Activated CD8-positive, alpha-beta T cell treated with anti-CD3 and anti-CD28 coated beads for 36 hours (primary cell): ENCODE results near the gene CCDC90B. TPM values are rescaled to one million over a fixed set of nuclear protein-coding genes. Genes with fewer than 3 reads are reported as not detected.

ENCODE experiments used
- ATAC-seq: fragments of 200-7000 bp; cut with Tn5 transposase; one replicate; pipeline ENCODE4 v1.10.0; 2021; ENCODE audit warnings: mild to moderate bottlenecking, moderate library complexity
- CTCF ChIA-PET: fragments of 350-600 bp; sonication (Branson Sonifier 250); formaldehyde crosslinking; loops from one replicate; lab custom pipeline; 2021; ENCODE audit warnings: antibody characterized with exemption; lab: Charles Lee
- POLR2A ChIA-PET: fragments of 350-600 bp; sonication (Branson Sonifier 250); formaldehyde crosslinking; loops from one replicate; lab custom pipeline; 2021; ENCODE audit warnings: antibody characterized with exemption; lab: Charles Lee
- DNase-seq: peaks from one replicate; pipeline ENCODE4 v3.0.0-alpha.2; 2020
- H3K27ac Mint-ChIP-seq: one replicate; pipeline ENCODE4 v1.8.0; 2021; ENCODE audit warnings: mild to moderate bottlenecking, mixed read lengths
- H3K27me3 Mint-ChIP-seq: one replicate; pipeline ENCODE4 v1.8.0; 2021; ENCODE audit warnings: mixed read lengths
- H3K36me3 Mint-ChIP-seq: one replicate; pipeline ENCODE4 v1.8.0; 2021; ENCODE audit warnings: low read depth, mixed read lengths
- H3K4me1 Mint-ChIP-seq: one replicate; pipeline ENCODE4 v1.8.0; 2021; ENCODE audit warnings: low read depth, mixed read lengths
- H3K4me3 Mint-ChIP-seq: one replicate; pipeline ENCODE4 v1.8.0; 2021; ENCODE audit warnings: mild to moderate bottlenecking, moderate library complexity, mixed read lengths
- H3K9me3 Mint-ChIP-seq: one replicate; pipeline ENCODE4 v1.8.0; 2021; ENCODE audit warnings: mixed read lengths
- intact Hi-C: fragments of 100-400 bp; cut with micrococcal nuclease; formaldehyde crosslinking; loops from one replicate; pipeline ENCODE4 v1.10.0; 2022
- total RNA-seq, 2 experiments: library from RNA; stranded (reverse); gene quantifications; one replicate each; pipeline ENCODE4 v1.2.3, GENCODE V29; 2021
- TF ChIP-seq, protein P1 (sequence below): fragments of 200-600 bp; IDR thresholded peaks from one replicate; pipeline ENCODE4 v1.8.0; 2022; ENCODE audit warnings: antibody characterized with exemption, mild to moderate bottlenecking

CCDC90B gene
- total RNA-seq, 2 experiments from 2014 or later, result 23.2 to 25.1 TPM

DNA sequence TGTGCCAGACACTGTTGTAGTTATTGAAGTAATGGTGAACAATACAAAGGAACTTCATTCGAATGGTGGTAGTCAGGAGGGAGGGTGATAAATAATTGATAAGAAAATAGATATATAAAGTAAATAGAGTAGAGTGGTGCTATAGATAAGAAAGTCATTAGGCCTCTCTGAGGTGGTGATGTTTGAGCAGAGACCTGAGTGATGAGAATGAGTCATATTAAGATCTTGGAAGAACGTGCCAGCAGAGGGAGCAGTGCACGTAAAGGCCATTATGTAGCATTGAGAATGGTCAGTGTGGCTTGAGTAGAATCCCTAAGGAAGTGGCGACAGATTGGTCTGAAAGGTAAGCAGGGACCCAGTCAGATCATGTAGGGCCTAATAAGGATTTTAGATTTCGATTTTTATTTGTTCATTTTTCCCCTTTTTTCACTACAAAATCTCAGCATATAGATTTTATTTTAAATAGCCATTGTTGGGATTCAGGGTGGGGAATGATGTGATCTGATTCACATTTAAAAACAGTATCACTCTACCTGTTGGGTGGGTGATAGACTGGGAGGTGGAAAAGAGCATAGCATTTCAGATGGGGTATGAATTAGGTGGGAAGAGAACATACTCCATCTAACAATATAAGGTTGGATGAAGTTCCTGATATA is 44.7 kb downstream of the CCDC90B start:
- no peak overlapping the region for H3K27ac Mint-ChIP-seq
- CTCF ChIA-PET, result interaction anchor here (1.0 kb wide), 1 partner anchor 576 kb away, joined by 5 read pairs; no protein-coding TSS in a partner anchor
- H3K9me3 Mint-ChIP-seq, result no peaks in the 10 kb centered on the region
- peak; percentile 55 for DNase-seq
- intact Hi-C loops, result no loop called here
- ATAC-seq, result peak; percentile 60
- POLR2A ChIA-PET, result no interaction called here
- no peak overlapping the region for H3K4me3 Mint-ChIP-seq
- H3K27me3 Mint-ChIP-seq, result no peaks in the 10 kb centered on the region
- TF ChIP-seq, protein P1, sequence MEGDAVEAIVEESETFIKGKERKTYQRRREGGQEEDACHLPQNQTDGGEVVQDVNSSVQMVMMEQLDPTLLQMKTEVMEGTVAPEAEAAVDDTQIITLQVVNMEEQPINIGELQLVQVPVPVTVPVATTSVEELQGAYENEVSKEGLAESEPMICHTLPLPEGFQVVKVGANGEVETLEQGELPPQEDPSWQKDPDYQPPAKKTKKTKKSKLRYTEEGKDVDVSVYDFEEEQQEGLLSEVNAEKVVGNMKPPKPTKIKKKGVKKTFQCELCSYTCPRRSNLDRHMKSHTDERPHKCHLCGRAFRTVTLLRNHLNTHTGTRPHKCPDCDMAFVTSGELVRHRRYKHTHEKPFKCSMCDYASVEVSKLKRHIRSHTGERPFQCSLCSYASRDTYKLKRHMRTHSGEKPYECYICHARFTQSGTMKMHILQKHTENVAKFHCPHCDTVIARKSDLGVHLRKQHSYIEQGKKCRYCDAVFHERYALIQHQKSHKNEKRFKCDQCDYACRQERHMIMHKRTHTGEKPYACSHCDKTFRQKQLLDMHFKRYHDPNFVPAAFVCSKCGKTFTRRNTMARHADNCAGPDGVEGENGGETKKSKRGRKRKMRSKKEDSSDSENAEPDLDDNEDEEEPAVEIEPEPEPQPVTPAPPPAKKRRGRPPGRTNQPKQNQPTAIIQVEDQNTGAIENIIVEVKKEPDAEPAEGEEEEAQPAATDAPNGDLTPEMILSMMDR, result no peak
- no peaks in the 10 kb centered on the region for H3K36me3 Mint-ChIP-seq
- H3K4me1 Mint-ChIP-seq, result no peaks in the 10 kb centered on the region

DNA sequence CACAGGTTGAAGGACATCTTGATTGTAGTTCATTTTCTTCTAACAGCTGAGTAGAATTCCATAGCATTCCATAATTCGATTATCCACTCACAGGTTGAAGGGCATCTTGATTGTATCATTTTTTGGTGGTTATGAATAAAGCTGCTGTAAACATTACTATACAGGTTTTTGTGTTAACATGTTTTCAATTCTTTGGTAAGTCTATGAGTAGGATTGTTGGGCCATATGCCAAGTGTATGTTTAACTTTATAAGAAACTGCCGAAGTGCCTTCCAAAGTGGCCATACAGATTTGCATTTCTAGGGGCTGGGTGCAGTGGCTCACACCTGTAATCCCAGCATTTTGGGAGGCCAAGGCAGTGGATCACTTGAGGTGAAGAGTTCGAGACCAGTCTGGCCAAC is 48.1 kb downstream of the CCDC90B start:
- DNase-seq (no peak), ATAC-seq (no peak)
- Mint-ChIP-seq H3K27me3 (no peaks in the 10 kb centered on the region), H3K36me3 (no peaks in the 10 kb centered on the region), H3K27ac (no peak overlapping the region), H3K4me1 (no peaks in the 10 kb centered on the region), H3K4me3 (no peak overlapping the region), H3K9me3 (no peaks in the 10 kb centered on the region)
- intact Hi-C loops, result no loop called here
- TF ChIP-seq, protein P1, result no peak
- POLR2A ChIA-PET, result no interaction called here
- CTCF ChIA-PET, result interaction anchor here (3.0 kb wide), 1 partner anchor 12 kb away, joined by 10 read pairs; no protein-coding TSS in a partner anchor

DNA sequence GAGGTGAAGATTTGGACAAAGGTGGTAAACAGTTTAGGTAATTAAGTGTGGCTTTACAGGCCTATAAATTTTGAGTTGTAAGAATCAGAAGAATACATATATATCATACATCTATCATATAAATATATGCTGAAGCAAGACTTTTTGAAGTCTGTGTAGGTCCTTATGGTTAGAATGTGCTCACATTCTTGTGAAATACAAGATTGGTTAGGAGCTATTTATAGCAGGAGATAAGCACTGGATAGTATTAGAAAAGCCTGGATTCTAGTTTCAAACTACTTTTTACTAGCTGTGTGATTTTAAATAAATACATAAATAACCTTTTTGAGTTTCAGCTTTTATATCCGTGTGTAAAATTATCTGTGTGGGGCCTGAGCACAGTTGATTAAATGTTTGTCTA is 50.3 kb downstream of the CCDC90B start:
- ATAC-seq (no peak), DNase-seq (no peak)
- ChIA-PET CTCF (interaction anchor here (0.7 to 4.1 kb wide), 2 partner anchors 14 to 148 kb away, joined by 3 to 27 read pairs; no protein-coding TSS in a partner anchor), POLR2A (no interaction called here)
- H3K36me3 Mint-ChIP-seq, result no peaks in the 10 kb centered on the region
- intact Hi-C loops, result no loop called here
- no peaks in the 10 kb centered on the region for H3K27me3 Mint-ChIP-seq
- no peak overlapping the region for H3K27ac Mint-ChIP-seq
- no peaks in the 10 kb centered on the region for H3K4me1 Mint-ChIP-seq
- H3K9me3 Mint-ChIP-seq, result no peaks in the 10 kb centered on the region
- TF ChIP-seq, protein P1, result no peak
- H3K4me3 Mint-ChIP-seq, result no peak overlapping the region

DNA sequence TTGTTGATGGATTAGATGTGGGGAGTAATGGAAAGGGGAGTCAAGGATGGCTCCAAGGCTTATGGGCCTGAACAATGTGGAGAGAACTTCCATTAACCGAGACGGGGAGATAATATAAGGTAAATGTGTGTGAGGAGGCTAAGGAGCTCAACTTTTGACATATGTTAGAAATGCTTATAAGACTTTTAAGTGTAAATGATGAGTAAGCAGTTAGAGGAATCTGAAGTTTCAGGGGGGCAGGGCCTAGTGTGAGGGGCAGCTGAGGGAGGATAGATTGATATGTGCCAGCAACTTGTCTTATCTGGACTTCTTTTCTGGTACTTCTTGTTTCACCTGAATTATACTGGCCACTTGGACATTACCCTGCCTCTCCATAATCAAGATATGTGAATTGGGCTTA is 62.7 kb downstream of the CCDC90B start:
- Mint-ChIP-seq H3K4me3 (no peak overlapping the region), H3K36me3 (no peaks in the 10 kb centered on the region), H3K9me3 (no peaks in the 10 kb centered on the region), H3K4me1 (no peaks in the 10 kb centered on the region), H3K27me3 (no peaks in the 10 kb centered on the region), H3K27ac (no peak overlapping the region)
- DNase-seq, result no peak
- intact Hi-C loops, result no loop called here
- ATAC-seq, result no peak
- ChIA-PET CTCF (interaction anchor here (2.9 kb wide), 1 partner anchor 26 kb away, joined by 9 read pairs; no protein-coding TSS in a partner anchor), POLR2A (no interaction called here)
- TF ChIP-seq, protein P1, result no peak

DNA sequence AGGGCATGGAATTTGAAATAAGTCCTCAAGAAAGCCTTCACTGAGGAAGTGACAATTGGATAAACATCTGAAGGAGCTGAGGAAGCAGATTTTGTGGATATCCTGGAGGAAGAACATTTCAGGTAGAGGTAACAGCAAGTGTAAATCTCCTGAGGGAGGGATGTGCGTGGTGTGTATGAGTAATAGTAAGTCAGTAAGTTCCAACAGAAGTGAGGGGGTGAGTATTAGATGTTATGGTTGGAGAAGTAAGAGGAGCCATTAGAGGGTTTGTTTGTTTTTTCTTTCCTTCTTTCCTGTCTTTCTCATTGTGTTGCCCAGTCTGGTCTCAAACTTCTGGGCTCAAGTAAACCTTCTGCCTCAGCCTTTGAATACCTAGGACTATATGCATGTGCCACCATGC is 63.7 kb downstream of the CCDC90B start:
- DNase-seq (no peak), ATAC-seq (no peak)
- Mint-ChIP-seq H3K27me3 (no peaks in the 10 kb centered on the region), H3K27ac (no peak overlapping the region), H3K4me3 (no peak overlapping the region), H3K36me3 (no peaks in the 10 kb centered on the region), H3K4me1 (no peaks in the 10 kb centered on the region), H3K9me3 (no peaks in the 10 kb centered on the region)
- TF ChIP-seq, protein P1, result no peak
- POLR2A ChIA-PET, result no interaction called here
- intact Hi-C loops, result no loop called here
- CTCF ChIA-PET, result interaction anchor here (2.9 kb wide), 1 partner anchor 27 kb away, joined by 9 read pairs; no protein-coding TSS in a partner anchor
